ENCODE measurements around the gene ZNF787.

ZNF787 gene

GRCh38 chr19:56085571-56086275 lies 35.4 kb downstream of the ZNF787 start:
- no peak for DNase-seq

- no peak for DNase-seq
These were observed 36.1 kb downstream of the ZNF787 start for GRCh38 chr19:56084835-56085536.

- no peak for DNase-seq
These were observed 37.4 kb downstream of the ZNF787 start for GRCh38 chr19:56083668-56084067.

- peak; percentile 71 for DNase-seq
These were observed 40.3 kb downstream of the ZNF787 start for GRCh38 chr19:56080669-56081401.

- DNase-seq: no peak
These were observed 41.5 kb downstream of the ZNF787 start for GRCh38 chr19:56079609-56080008.

GRCh38 chr19:56076498-56076897 lies 44.6 kb downstream of the ZNF787 start:
- DNase-seq: peak; percentile 42

GRCh38 chr19:56071151-56071550 lies 49.9 kb downstream of the ZNF787 start:
- DNase-seq: no peak

- DNase-seq: no peak
These were observed 51.5 kb downstream of the ZNF787 start for GRCh38 chr19:56069642-56070041.

- DNase-seq: peak; percentile 63
These were observed 54.7 kb downstream of the ZNF787 start for GRCh38 chr19:56066152-56067023.

GRCh38 chr19:56053596-56053995 lies 67.5 kb downstream of the ZNF787 start:
- DNase-seq: no peak
